AG10803 (cell line): ENCODE measurements around the gene DPYSL4.
"Not testable (repeated sequence)": the region's sequence is repeated elsewhere in the genome, so short reads cannot be mapped to it uniquely, and the experiment has no call there.

Experiments used
- DNase-seq: peaks from one replicate; pipeline ENCODE4 v3.0.0; 2010; ENCODE audit warnings: low read depth
- H3K4me3 ChIP-seq: 2 replicates; pipeline ENCODE4 v1.5.1; 2011; ENCODE audit warnings: mild to moderate bottlenecking, low read length, control low read depth
- TF ChIP-seq, protein P1 (sequence below): conservative IDR thresholded peaks from 2 replicates; pipeline ENCODE4 v1.5.1; 2011; ENCODE audit warnings: mild to moderate bottlenecking, low read length, control low read depth, inconsistent platforms

Gene DPYSL4

DNA sequence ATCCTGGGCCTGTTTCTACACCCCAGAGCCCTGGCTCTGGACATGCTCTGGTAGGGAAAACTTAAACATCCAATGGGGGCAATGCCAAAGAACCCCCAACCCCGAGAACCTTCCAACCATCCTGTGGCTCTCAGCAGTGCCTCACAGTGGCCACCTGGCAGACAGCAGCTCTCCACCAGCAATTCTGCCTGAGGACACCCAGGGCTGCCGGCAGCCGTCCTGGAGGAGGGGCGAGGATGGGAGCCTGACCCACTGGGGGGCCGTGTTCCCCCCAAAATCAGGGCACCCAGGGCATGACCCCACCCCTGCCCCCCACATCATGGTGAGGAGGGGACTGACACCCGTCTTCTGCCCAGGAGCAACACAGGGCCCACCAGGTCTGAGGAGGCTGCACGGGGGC, 32.7 kb downstream of the DPYSL4 start:
- H3K4me3 ChIP-seq, result no peak overlapping the region
- no peak for DNase-seq
- TF ChIP-seq, protein P1, sequence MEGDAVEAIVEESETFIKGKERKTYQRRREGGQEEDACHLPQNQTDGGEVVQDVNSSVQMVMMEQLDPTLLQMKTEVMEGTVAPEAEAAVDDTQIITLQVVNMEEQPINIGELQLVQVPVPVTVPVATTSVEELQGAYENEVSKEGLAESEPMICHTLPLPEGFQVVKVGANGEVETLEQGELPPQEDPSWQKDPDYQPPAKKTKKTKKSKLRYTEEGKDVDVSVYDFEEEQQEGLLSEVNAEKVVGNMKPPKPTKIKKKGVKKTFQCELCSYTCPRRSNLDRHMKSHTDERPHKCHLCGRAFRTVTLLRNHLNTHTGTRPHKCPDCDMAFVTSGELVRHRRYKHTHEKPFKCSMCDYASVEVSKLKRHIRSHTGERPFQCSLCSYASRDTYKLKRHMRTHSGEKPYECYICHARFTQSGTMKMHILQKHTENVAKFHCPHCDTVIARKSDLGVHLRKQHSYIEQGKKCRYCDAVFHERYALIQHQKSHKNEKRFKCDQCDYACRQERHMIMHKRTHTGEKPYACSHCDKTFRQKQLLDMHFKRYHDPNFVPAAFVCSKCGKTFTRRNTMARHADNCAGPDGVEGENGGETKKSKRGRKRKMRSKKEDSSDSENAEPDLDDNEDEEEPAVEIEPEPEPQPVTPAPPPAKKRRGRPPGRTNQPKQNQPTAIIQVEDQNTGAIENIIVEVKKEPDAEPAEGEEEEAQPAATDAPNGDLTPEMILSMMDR, result no peak

- TF ChIP-seq, protein P1, result no peak
- no peak overlapping the region for H3K4me3 ChIP-seq
- no peak for DNase-seq
Observed at GRCh38 chr10:132220061-132220460, 33.3 kb downstream of the DPYSL4 start.

DNA sequence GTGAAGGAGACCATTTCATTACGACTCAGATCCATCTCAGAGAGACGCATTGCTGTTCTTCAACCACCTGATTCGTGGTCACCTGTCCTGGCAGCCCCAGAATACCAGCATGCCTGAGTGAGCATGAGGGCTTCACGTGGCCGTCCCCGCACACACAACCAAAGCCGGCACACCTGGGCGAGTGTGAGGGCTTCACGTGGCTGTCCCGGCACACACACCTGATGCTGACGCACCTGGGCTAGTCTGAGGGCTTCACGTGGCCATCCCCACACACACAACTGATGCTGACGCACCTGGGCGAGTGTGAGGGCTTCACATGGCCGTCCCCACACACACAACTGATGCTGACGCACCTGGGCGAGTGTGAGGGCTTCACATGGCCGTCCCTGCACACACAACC, 34.2 kb downstream of the DPYSL4 start:
- not testable (repeated sequence) for DNase-seq, H3K4me3 ChIP-seq

GRCh38 chr10:132222726-132223125, 36.0 kb downstream of the DPYSL4 start:
- H3K4me3 ChIP-seq, result no peak overlapping the region
- TF ChIP-seq, protein P1, result no peak
- DNase-seq, result no peak

- TF ChIP-seq, protein P1, result peak; percentile 99
- DNase-seq, result peak; percentile 75
- no peak overlapping the region for H3K4me3 ChIP-seq
Observed at GRCh38 chr10:132223156-132223590, 36.4 kb downstream of the DPYSL4 start.

GRCh38 chr10:132223611-132224342, 37.0 kb downstream of the DPYSL4 start:
- TF ChIP-seq, protein P1, result no peak
- no peak for DNase-seq
- H3K4me3 ChIP-seq, result no peak overlapping the region

GRCh38 chr10:132224343-132225072, 37.8 kb downstream of the DPYSL4 start:
- no peak overlapping the region for H3K4me3 ChIP-seq
- TF ChIP-seq, protein P1, result no peak
- no peak for DNase-seq
